CD4-positive, alpha-beta T cell (primary cell): ENCODE results near the gene PARK7. TPM values are rescaled to one million over a fixed set of nuclear protein-coding genes. Genes with fewer than 3 reads are reported as not detected.

ENCODE experiments used
- ATAC-seq: fragments of 200-7000 bp; cut with Tn5 transposase; one replicate; pipeline ENCODE4 v1.10.0; 2022; ENCODE audit warnings: mild to moderate bottlenecking; ENCODE audit not compliant: poor library complexity
- CTCF ChIA-PET: fragments of 350-600 bp; sonication (Branson Sonifier 250); formaldehyde crosslinking; loops from one replicate; lab custom pipeline; 2021; ENCODE audit warnings: antibody characterized with exemption, inconsistent platforms; lab: Charles Lee
- POLR2A ChIA-PET: fragments of 350-600 bp; sonication (Branson Sonifier 250); formaldehyde crosslinking; loops from one replicate; lab custom pipeline; 2021; ENCODE audit warnings: antibody characterized with exemption, inconsistent platforms; lab: Charles Lee
- DNase-seq, 14 experiments: peaks; one replicate each; pipeline ENCODE4 v3.0.0-alpha.2; 2013 to 2020; ENCODE audit warnings: mixed read lengths in 2 of 14
- H3K27ac ChIP-seq, 2 donors: one replicate each; pipeline versions ENCODE4 v1.5.1 to v1.7.0; 2013; ENCODE audit warnings: low read length in 2 of 2, low read depth in 1 of 2, mild to moderate bottlenecking in 1 of 2
- H3K27me3 ChIP-seq, 2 experiments: 1 replicate in 1 of 2; 2 replicates in 1 of 2; pipeline versions ENCODE4 v1.6.1 to v1.7.0; 2013; ENCODE audit warnings: low read length in 2 of 2, control low read depth in 1 of 2, mild to moderate bottlenecking in 1 of 2, moderate library complexity in 1 of 2; ENCODE audit not compliant: insufficient read depth in 2 of 2, control insufficient read depth in 1 of 2
- H3K36me3 ChIP-seq: one replicate; pipeline ENCODE4 v1.6.1; 2013; ENCODE audit warnings: low read length, control low read depth; ENCODE audit not compliant: insufficient read depth
- H3K4me1 ChIP-seq: one replicate; pipeline ENCODE4 v1.6.1; 2013; ENCODE audit warnings: low read length, control low read depth; ENCODE audit not compliant: insufficient read depth
- H3K4me3 ChIP-seq: one replicate; pipeline ENCODE4 v1.5.1; 2013; ENCODE audit warnings: mild to moderate bottlenecking, low read length, moderate library complexity
- H3K9me3 ChIP-seq, 2 experiments: 1 replicate in 1 of 2; 2 replicates in 1 of 2; pipeline versions ENCODE4 v1.6.1 to v1.7.0; 2013; ENCODE audit warnings: low read length in 2 of 2, mild to moderate bottlenecking in 2 of 2, control low read depth in 1 of 2, moderate library complexity in 1 of 2; ENCODE audit not compliant: control insufficient read depth in 1 of 2, insufficient read depth in 1 of 2
- H3K27ac Mint-ChIP-seq: one replicate; pipeline ENCODE4 v1.8.0; 2020; ENCODE audit warnings: mixed read lengths
- H3K27me3 Mint-ChIP-seq: one replicate; pipeline ENCODE4 v1.8.0; 2021; ENCODE audit warnings: mixed read lengths
- H3K36me3 Mint-ChIP-seq: one replicate; pipeline ENCODE4 v1.8.0; 2021; ENCODE audit warnings: low read depth, mixed read lengths
- H3K4me1 Mint-ChIP-seq: one replicate; pipeline ENCODE4 v1.8.0; 2021; ENCODE audit warnings: low read depth, mixed read lengths
- H3K4me3 Mint-ChIP-seq: one replicate; pipeline ENCODE4 v1.8.0; 2020; ENCODE audit warnings: mild to moderate bottlenecking, mixed read lengths
- H3K9me3 Mint-ChIP-seq: one replicate; pipeline ENCODE4 v1.8.0; 2020; ENCODE audit warnings: mixed read lengths
- intact Hi-C, 2 experiments: fragments of 100-400 bp; cut with DNase I in 1 of 2; cut with micrococcal nuclease in 1 of 2; formaldehyde crosslinking; loops; one replicate each; pipeline versions ENCODE4 v1.15.1 to v1.9.0; 2023 to 2025; cut with DNase I, micrococcal nuclease
- total RNA-seq, 174 experiments: library from RNA in 2 of 174; stranded (reverse) in 2 of 174; gene quantifications; one replicate each; pipeline ENCODE4 v1.2.3 and lab custom pipeline; 2021 to 2026
- TF ChIP-seq, protein P1 (sequence below): fragments of 200-600 bp; IDR thresholded peaks from one replicate; pipeline ENCODE4 v1.8.0; 2022; ENCODE audit warnings: antibody characterized with exemption, mild to moderate bottlenecking

Gene PARK7
- total RNA-seq, 2 experiments from 2014 or later: 57.7 to 62.4 TPM

DNA sequence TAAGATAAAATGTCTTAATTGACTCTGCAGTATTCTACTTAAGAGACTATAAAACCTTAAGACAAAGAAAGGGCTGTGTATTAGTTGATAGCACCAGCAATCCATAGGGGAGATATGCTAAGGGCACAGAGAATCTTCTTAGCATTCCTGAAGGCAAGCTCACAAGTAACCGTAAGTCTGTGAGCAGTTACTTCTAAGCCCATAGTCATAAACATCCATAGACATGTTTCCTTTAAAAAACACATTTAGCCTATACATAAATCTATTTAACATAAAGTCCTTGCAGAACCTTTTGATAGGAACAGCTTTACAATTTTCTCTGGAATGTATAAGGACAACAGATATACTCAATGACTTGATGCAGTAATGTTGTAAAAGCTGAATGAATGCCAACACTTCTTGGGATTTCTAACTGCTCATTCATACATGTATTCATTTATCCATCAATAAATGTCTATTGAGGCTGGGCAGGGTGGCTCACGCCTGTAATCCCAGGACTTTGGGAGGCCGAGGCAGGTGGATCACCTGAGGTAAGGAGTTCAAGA lies 70.9 kb downstream of the PARK7 start:
- intact Hi-C loops: loop anchor here in 1 of 2 experiments (5.0 kb wide), 3 partner anchors 185 to 695 kb away; no protein-coding TSS in a partner anchor
- no peaks in the 10 kb centered on the region for H3K9me3 ChIP-seq
- CTCF ChIA-PET: interaction anchor here (0.8 to 3.2 kb wide), 5 partner anchors 8 to 317 kb away, joined by 3 to 16 read pairs (median 4); partner anchors contain the start of gene SLC45A1
- H3K27ac Mint-ChIP-seq: no peak overlapping the region
- H3K27ac ChIP-seq: no peak overlapping the region
- H3K4me3 Mint-ChIP-seq: no peak overlapping the region
- DNase-seq: no peak
- no peak for ATAC-seq
- H3K27me3 ChIP-seq: no peaks in the 10 kb centered on the region
- no peaks in the 10 kb centered on the region for H3K9me3 Mint-ChIP-seq
- no peaks in the 10 kb centered on the region for H3K4me1 Mint-ChIP-seq
- H3K36me3 ChIP-seq: no peaks in the 10 kb centered on the region
- H3K4me3 ChIP-seq: no peak overlapping the region
- TF ChIP-seq, protein P1, sequence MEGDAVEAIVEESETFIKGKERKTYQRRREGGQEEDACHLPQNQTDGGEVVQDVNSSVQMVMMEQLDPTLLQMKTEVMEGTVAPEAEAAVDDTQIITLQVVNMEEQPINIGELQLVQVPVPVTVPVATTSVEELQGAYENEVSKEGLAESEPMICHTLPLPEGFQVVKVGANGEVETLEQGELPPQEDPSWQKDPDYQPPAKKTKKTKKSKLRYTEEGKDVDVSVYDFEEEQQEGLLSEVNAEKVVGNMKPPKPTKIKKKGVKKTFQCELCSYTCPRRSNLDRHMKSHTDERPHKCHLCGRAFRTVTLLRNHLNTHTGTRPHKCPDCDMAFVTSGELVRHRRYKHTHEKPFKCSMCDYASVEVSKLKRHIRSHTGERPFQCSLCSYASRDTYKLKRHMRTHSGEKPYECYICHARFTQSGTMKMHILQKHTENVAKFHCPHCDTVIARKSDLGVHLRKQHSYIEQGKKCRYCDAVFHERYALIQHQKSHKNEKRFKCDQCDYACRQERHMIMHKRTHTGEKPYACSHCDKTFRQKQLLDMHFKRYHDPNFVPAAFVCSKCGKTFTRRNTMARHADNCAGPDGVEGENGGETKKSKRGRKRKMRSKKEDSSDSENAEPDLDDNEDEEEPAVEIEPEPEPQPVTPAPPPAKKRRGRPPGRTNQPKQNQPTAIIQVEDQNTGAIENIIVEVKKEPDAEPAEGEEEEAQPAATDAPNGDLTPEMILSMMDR: no peak
- no peaks in the 10 kb centered on the region for H3K36me3 Mint-ChIP-seq
- no peaks in the 10 kb centered on the region for H3K4me1 ChIP-seq
- no peaks in the 10 kb centered on the region for H3K27me3 Mint-ChIP-seq
- POLR2A ChIA-PET: no interaction called here

DNA sequence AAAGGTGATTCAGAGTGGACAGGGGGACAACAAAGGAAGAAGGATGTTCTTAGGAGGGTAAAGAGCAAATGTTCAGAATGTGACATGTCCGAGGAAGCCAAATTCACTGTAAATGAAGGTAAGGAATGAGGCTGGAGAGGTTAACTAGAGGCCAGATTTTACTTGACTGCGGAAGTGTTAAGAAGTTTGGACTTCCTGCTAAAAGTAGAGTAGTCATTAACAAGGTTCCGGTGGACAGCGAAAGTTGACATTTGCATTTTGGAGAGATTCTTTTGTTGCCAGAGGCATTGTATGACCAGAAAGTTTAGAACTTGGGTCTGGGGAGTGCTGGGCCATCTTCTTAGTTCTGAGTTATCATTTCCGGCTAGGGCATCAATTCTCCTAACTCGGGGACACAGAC lies 71.8 kb downstream of the PARK7 start:
- CTCF ChIA-PET: interaction anchor here (1.5 to 3.2 kb wide), 3 partner anchors 18 to 316 kb away, joined by 4 to 16 read pairs (median 7); no protein-coding TSS in a partner anchor
- TF ChIP-seq, protein P1: no peak
- H3K27me3 Mint-ChIP-seq: no peaks in the 10 kb centered on the region
- ATAC-seq (no peak), DNase-seq (no peak)
- Histone ChIP-seq H3K4me1 (no peaks in the 10 kb centered on the region), H3K27ac (no peak overlapping the region), H3K9me3 (no peaks in the 10 kb centered on the region), H3K4me3 (no peak overlapping the region), H3K36me3 (no peaks in the 10 kb centered on the region), H3K27me3 (no peaks in the 10 kb centered on the region)
- no peak overlapping the region for H3K4me3 Mint-ChIP-seq
- intact Hi-C loops: loop anchor here in 1 of 2 experiments (5.0 kb wide), 3 partner anchors 184 to 694 kb away; no protein-coding TSS in a partner anchor
- H3K9me3 Mint-ChIP-seq: no peaks in the 10 kb centered on the region
- POLR2A ChIA-PET: no interaction called here
- no peak overlapping the region for H3K27ac Mint-ChIP-seq
- H3K4me1 Mint-ChIP-seq: no peaks in the 10 kb centered on the region
- H3K36me3 Mint-ChIP-seq: no peaks in the 10 kb centered on the region

Other genes with a start within 250 kb of the PARK7 start
- gene VAMP3, start 190.4 kb upstream of the PARK7 start, total RNA-seq: 10 to 100 TPM; 76.9 to 87.7 TPM
- gene PER3, start 177.4 kb upstream of the PARK7 start, total RNA-seq: 10 to 100 TPM; 10.1 to 11.4 TPM
- gene UTS2, start 108.6 kb upstream of the PARK7 start, total RNA-seq: not detected
- gene TNFRSF9, start 20.9 kb upstream of the PARK7 start, total RNA-seq: under 1 TPM; 0.52 to 0.84 TPM
- gene ERRFI1, start 64.6 kb downstream of the PARK7 start, total RNA-seq: 1 to 10 TPM; 3.6 TPM